Ascending aorta (tissue), 2 donors: ENCODE data around the gene ABRACL. TPM values are rescaled to one million over a fixed set of nuclear protein-coding genes. Genes with fewer than 3 reads are reported as not detected.
A peak's percentile ranks its signal among the peaks of the same experiment; 100 is the strongest.

Experiments
- DNase-seq, 2 donors: peaks; one replicate each; pipeline ENCODE4 v3.0.0-alpha.2; 2019; ENCODE audit warnings: low spot score in 2 of 2
- H3K27ac ChIP-seq, 2 donors: fragments of 200-600 bp; sonication (generic); one replicate each; pipeline ENCODE4 v1.5.1; 2016 to 2017; ENCODE audit warnings: mild to moderate bottlenecking in 1 of 2
- H3K27me3 ChIP-seq: fragments of 200-600 bp; sonication (generic); one replicate; pipeline ENCODE4 v1.5.1; 2017
- H3K36me3 ChIP-seq, 2 donors: fragments of 200-600 bp; sonication (generic); one replicate each; pipeline ENCODE4 v1.5.1; 2016
- H3K4me1 ChIP-seq, 2 donors: fragments of 200-600 bp; sonication (generic); one replicate each; pipeline ENCODE4 v1.5.1; 2016 to 2017; ENCODE audit warnings: mild to moderate bottlenecking in 1 of 2
- H3K4me3 ChIP-seq, 2 donors: fragments of 200-600 bp; sonication (generic); one replicate each; pipeline ENCODE4 v1.5.1; 2016 to 2017; ENCODE audit warnings: mild to moderate bottlenecking in 1 of 2
- H3K9me3 ChIP-seq, 2 donors: fragments of 200-600 bp; sonication (generic); one replicate each; pipeline ENCODE4 v1.5.1; 2016
- intact Hi-C: fragments of 100-400 bp; cut with DNase I; formaldehyde crosslinking; loops from one replicate; pipeline ENCODE4 v1.15.1; 2023
- total RNA-seq: library from RNA; depleted of rRNA; stranded (reverse); fragments of >200 nt; gene quantifications from one replicate; pipeline ENCODE4 v1.1.0, GENCODE V29; 2016
- TF ChIP-seq, protein P1 (sequence below), 3 experiments: fragments of 200-600 bp in 2 of 3; fragments of 450-650 bp in 1 of 3; sonication (generic) in 2 of 3; IDR thresholded peaks; one replicate each; pipeline ENCODE4 v1.5.1; 2016 to 2019; ENCODE audit warnings: antibody characterized with exemption in 3 of 3, mild to moderate bottlenecking in 1 of 3, moderate library complexity in 1 of 3

ABRACL gene, protein sequence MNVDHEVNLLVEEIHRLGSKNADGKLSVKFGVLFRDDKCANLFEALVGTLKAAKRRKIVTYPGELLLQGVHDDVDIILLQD
- 27.6 TPM for total RNA-seq

DNA sequence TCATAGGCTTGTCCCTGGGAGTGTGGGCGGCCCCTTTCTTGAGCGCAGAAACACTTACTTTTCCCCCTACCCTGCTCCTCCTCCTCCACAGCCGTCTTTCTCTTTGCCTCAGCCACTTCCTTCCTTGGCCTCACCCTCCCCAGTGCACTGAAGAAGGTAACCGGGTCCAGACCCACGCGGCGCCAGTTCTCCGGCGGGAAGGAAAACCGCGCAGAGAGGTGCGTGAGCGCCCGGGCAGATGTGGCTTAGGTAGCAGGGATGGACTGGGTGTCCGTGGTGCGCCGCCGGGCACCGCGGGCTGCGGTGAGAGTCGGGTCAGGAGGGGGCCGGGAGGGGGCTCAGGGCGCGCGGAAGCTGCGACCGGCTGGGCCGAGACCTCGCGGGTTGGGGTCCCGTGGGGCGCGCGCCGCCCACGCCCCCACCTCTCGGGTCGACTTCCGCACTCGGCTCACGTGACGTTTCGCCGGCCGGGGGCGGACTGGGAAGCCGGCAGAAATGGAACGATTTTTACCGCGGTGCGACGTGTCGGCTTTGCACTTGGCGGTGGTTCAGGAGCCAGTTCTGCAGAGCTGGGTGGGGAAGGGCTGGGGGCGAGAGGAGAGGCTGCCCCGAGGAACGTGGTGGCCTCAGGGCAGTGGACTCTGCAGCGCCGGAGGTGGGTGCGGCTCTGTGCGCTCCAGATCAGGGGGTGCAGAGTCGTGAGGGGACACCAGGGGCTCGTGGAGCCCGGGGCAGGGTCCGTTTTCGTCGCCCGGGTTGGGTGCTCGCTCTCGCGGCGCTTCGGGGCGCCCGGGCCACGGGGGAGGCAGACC, at the start of gene ABRACL:
ABRACL (plus strand) TSS at position 88 of the 812 bp plus-strand sequence. CDS start 5,416 bp downstream, outside the sequence.
- TF ChIP-seq, protein P1, sequence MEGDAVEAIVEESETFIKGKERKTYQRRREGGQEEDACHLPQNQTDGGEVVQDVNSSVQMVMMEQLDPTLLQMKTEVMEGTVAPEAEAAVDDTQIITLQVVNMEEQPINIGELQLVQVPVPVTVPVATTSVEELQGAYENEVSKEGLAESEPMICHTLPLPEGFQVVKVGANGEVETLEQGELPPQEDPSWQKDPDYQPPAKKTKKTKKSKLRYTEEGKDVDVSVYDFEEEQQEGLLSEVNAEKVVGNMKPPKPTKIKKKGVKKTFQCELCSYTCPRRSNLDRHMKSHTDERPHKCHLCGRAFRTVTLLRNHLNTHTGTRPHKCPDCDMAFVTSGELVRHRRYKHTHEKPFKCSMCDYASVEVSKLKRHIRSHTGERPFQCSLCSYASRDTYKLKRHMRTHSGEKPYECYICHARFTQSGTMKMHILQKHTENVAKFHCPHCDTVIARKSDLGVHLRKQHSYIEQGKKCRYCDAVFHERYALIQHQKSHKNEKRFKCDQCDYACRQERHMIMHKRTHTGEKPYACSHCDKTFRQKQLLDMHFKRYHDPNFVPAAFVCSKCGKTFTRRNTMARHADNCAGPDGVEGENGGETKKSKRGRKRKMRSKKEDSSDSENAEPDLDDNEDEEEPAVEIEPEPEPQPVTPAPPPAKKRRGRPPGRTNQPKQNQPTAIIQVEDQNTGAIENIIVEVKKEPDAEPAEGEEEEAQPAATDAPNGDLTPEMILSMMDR (IDR thresholded peaks at IDR 0.05), result no peak
- peak; percentile 19 to 82 for DNase-seq
- Histone ChIP-seq H3K4me3 (peak within 1 kb of the TSS; percentile 72 to 90), H3K36me3 (peaks cover 0 to under 1% of the 10 kb centered on the region in 2 donors), H3K9me3 (no peaks in the 10 kb centered on the region), H3K4me1 (peaks cover 5 to 7% of the 10 kb centered on the region in 2 donors), H3K27me3 (no peaks in the 10 kb centered on the region), H3K27ac (peak within 1 kb of the TSS; percentile 72 to 91)
- intact Hi-C loops, result loop anchor here (1.0 to 2.0 kb wide), 3 partner anchors 41 to 106 kb away; partner anchors contain the start of genes HECA and REPS1

DNA sequence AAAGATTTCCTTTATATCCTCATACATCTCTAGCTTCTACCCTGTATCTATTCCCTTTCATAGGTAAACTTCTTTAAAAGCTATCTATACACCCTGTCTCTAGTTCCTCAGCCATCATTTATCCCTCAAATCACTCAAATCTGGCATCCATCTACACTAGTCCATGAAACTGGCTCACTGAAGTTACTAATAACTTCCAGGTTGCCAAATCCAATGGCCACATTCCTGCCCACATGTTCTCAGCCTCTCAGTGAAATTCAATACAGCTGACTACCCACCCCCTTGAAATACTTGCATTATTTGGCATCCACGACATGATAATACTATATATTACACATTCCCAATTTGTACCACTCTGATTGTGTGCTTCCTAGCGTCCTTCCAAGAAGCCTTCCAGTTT, 49.2 kb upstream of the ABRACL start:
- Histone ChIP-seq H3K27me3 (no peaks in the 10 kb centered on the region), H3K27ac (no peak overlapping the region), H3K9me3 (no peaks in the 10 kb centered on the region), H3K36me3 (no peaks in the 10 kb centered on the region), H3K4me3 (no peak overlapping the region), H3K4me1 (peaks cover 0 to 14% of the 10 kb centered on the region in 2 donors)
- TF ChIP-seq, protein P1 (IDR thresholded peaks at IDR 0.05), result no peak
- DNase-seq, result no peak
- intact Hi-C loops, result no loop called here

DNA sequence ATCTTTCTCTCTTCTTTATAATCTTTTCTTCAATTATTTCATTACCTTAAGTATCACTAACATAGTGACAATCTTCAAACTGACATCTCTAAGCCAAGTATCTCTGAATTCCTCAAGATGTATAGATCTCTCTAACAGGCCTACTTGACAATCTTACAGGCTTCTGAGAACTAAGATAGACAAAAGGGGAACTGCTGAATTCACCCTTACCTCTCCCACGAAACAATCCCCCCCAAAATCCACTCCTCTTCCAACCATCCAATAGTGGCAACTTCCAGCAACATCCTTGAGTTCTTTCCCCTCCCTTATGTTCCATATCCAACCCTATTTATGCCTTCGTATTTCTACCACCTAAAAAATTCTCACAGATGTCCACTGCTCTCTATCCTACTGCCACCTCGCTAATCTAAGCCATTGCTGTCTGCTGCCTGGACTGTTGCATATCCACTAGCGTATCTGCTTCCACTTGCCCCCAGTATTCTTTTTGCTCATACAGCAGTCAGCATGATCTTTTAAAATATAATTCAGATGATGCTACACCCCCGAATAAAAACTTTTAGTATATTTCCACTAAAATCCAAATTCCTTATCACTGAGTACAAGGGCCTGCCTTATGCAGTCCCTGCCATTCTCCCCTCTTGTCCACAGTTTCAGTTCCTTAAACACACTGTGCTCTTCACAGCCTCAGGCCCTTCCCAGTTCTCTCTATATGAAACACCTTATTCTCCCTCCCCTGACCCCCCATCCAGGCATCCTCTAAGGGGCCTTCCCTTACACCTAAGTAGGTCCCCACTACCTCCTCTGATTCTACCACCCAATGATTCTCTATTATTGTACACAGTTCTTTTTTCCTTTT, 48.5 kb upstream of the ABRACL start:
- peak overlapping the region in 1 of 2 donors; percentile 1 for H3K27ac ChIP-seq
- no peak overlapping the region for H3K4me3 ChIP-seq
- H3K27me3 ChIP-seq, result no peaks in the 10 kb centered on the region
- H3K4me1 ChIP-seq, result peaks cover 0 to 14% of the 10 kb centered on the region in 2 donors
- H3K36me3 ChIP-seq, result no peaks in the 10 kb centered on the region
- TF ChIP-seq, protein P1 (IDR thresholded peaks at IDR 0.05), result no peak
- H3K9me3 ChIP-seq, result no peaks in the 10 kb centered on the region
- no peak for DNase-seq
- intact Hi-C loops, result loop anchor here (10.0 kb wide), 1 partner anchor 385 kb away; no protein-coding TSS in a partner anchor

DNA sequence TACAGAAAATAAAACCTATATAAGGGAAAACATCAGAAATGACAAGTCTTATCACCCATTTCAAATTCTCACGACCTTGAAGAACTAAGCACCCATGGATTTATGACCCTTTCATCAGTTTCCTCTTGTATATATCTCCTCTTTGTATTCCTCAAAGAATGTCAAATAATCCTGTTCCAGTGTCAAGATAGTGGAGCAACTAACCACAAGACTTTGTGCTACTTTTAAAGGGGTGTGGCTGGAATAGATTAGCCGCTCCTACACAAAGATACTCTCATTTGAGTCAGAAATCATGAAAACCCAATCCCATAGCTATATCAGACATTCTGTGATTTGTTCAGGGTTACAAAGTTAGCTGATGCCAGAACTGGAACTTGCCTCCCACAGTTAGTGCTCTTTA, 47.1 kb upstream of the ABRACL start:
- intact Hi-C loops, result loop anchor here (10.0 kb wide), 1 partner anchor 383 kb away; no protein-coding TSS in a partner anchor
- H3K27ac ChIP-seq, result no peak overlapping the region
- no peak overlapping the region for H3K4me3 ChIP-seq
- DNase-seq, result no peak
- TF ChIP-seq, protein P1 (IDR thresholded peaks at IDR 0.05), result no peak
- no peaks in the 10 kb centered on the region for H3K27me3 ChIP-seq
- no peaks in the 10 kb centered on the region for H3K9me3 ChIP-seq
- no peaks in the 10 kb centered on the region for H3K36me3 ChIP-seq
- peaks cover 0 to 24% of the 10 kb centered on the region in 2 donors for H3K4me1 ChIP-seq

DNA sequence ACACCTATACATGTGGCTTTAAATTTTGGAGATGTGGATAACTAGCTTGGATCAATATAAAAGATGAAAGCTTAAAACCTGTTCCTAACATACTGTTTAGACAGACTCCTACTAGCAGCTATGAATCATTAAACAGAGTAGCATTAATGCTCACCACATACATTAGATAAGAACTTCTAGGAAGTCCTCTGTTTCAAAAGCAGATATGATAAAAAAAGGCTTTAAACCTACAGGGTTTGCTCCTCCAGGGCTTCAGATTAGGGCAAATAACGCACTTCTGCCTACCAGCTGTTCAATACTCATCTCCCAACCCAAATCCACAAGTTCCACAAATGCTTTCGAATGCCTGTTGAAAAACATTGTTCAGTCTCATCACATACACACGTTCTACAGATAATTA, 42.0 kb upstream of the ABRACL start:
- TF ChIP-seq, protein P1 (IDR thresholded peaks at IDR 0.05), result no peak
- Histone ChIP-seq H3K4me1 (peaks cover 0 to 23% of the 10 kb centered on the region in 2 donors), H3K27me3 (no peaks in the 10 kb centered on the region), H3K36me3 (no peaks in the 10 kb centered on the region), H3K4me3 (peak overlapping the region; percentile 90 to 98), H3K9me3 (no peaks in the 10 kb centered on the region), H3K27ac (no peak overlapping the region)
- intact Hi-C loops, result loop anchor here (5.0 to 10.0 kb wide), 2 partner anchors 39 to 378 kb away; no protein-coding TSS in a partner anchor
- no peak for DNase-seq
